Tibial nerve (tissue), 4 donors: Measurements from ENCODE around the gene CARMIL1. TPM values are rescaled to one million over a fixed set of nuclear protein-coding genes. Genes with fewer than 3 reads are reported as not detected.

Source experiments
- DNase-seq, 2 donors: peaks; one replicate each; pipeline ENCODE4 v3.0.0-alpha.2; 2019; ENCODE audit warnings: low spot score in 2 of 2
- H3K27ac ChIP-seq, 4 donors: fragments of 200-600 bp; sonication (generic) in 3 of 4; one replicate each; pipeline ENCODE4 v1.5.1; 2017 to 2019; ENCODE audit warnings: mild to moderate bottlenecking in 1 of 4
- H3K27me3 ChIP-seq, 2 donors: fragments of 200-600 bp; sonication (generic) in 1 of 2; one replicate each; pipeline versions ENCODE4 v1.5.1 to v1.6.0; 2017 to 2019
- H3K36me3 ChIP-seq, 3 donors: fragments of 200-600 bp; sonication (generic); one replicate each; pipeline ENCODE4 v1.5.1; 2018 to 2019
- H3K4me1 ChIP-seq, 4 donors: fragments of 200-600 bp; sonication (generic) in 3 of 4; one replicate each; pipeline ENCODE4 v1.5.1; 2017 to 2019
- H3K4me3 ChIP-seq, 4 donors: fragments of 200-600 bp; sonication (generic) in 3 of 4; one replicate each; pipeline ENCODE4 v1.5.1; 2017 to 2019; ENCODE audit warnings: mild to moderate bottlenecking in 1 of 4, moderate library complexity in 1 of 4
- H3K9me3 ChIP-seq, 4 donors: fragments of 200-600 bp; sonication (generic) in 3 of 4; one replicate each; pipeline ENCODE4 v1.5.1; 2017 to 2019
- EP300 ChIP-seq, 2 donors: sonication (generic); formaldehyde crosslinking; IDR thresholded peaks; one replicate each; pipeline ENCODE4 v1.6.1; 2017; ENCODE audit warnings: antibody characterized with exemption in 2 of 2, mild to moderate bottlenecking in 1 of 2
- POLR2A ChIP-seq, 2 donors: fragments of 450-650 bp; IDR thresholded peaks; one replicate each; pipeline ENCODE4 v1.6.1; 2017; ENCODE audit warnings: antibody characterized with exemption in 2 of 2, mild to moderate bottlenecking in 2 of 2, moderate library complexity in 2 of 2
- WGBS, 2 donors: methylation state at CpG; one replicate each; pipeline ENCODE4 v1.1.5; 2018; 5-methylcytosine and 5-hydroxymethylcytosine counted together
- total RNA-seq, 4 donors: library from RNA; depleted of rRNA; stranded (reverse); fragments of >200 nt; gene quantifications; one replicate each; pipeline ENCODE4 v1.1.0, GENCODE V29; 2016
- TF ChIP-seq, protein P1 (sequence below), 5 experiments: fragments of 200-600 bp in 3 of 5; fragments of 450-650 bp in 2 of 5; sonication (generic) in 3 of 5; IDR thresholded peaks; one replicate each; pipeline ENCODE4 v1.5.1; 2016 to 2019; ENCODE audit warnings: antibody characterized with exemption in 5 of 5, mild to moderate bottlenecking in 3 of 5, moderate library complexity in 2 of 5

The CARMIL1 gene
- total RNA-seq, 4 donors from 2014 or later, result 29.1 to 43.5 (median 34.1) TPM

GRCh38 chr6:25405442-25405841 lies 126.3 kb downstream of the CARMIL1 start:
- H3K9me3 ChIP-seq, result no peaks in the 10 kb centered on the region
- TF ChIP-seq, protein P1, sequence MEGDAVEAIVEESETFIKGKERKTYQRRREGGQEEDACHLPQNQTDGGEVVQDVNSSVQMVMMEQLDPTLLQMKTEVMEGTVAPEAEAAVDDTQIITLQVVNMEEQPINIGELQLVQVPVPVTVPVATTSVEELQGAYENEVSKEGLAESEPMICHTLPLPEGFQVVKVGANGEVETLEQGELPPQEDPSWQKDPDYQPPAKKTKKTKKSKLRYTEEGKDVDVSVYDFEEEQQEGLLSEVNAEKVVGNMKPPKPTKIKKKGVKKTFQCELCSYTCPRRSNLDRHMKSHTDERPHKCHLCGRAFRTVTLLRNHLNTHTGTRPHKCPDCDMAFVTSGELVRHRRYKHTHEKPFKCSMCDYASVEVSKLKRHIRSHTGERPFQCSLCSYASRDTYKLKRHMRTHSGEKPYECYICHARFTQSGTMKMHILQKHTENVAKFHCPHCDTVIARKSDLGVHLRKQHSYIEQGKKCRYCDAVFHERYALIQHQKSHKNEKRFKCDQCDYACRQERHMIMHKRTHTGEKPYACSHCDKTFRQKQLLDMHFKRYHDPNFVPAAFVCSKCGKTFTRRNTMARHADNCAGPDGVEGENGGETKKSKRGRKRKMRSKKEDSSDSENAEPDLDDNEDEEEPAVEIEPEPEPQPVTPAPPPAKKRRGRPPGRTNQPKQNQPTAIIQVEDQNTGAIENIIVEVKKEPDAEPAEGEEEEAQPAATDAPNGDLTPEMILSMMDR (IDR thresholded peaks at IDR 0.05), result no peak
- TF ChIP-seq POLR2A (IDR thresholded peaks at IDR 0.05) (no peak), EP300 (IDR thresholded peaks at IDR 0.05) (no peak)
- H3K4me1 ChIP-seq, result peaks cover 0 to 15% (median 5%) of the 10 kb centered on the region in 4 donors
- peak overlapping the region in 1 of 4 donors; percentile 38 for H3K27ac ChIP-seq
- no peaks in the 10 kb centered on the region for H3K36me3 ChIP-seq
- WGBS, 2 donors, result 42 to 57% methylated on average over 1 of the region's 1 CpG
- DNase-seq, result no peak
- H3K4me3 ChIP-seq, result no peak overlapping the region
- H3K27me3 ChIP-seq, result no peaks in the 10 kb centered on the region

- WGBS, 2 donors, result 68 to 71% methylated on average over 3 of the region's 3 CpGs
- TF ChIP-seq POLR2A (IDR thresholded peaks at IDR 0.05) (no peak), EP300 (IDR thresholded peaks at IDR 0.05) (no peak)
- TF ChIP-seq, protein P1 (IDR thresholded peaks at IDR 0.05), result no peak
- no peaks in the 10 kb centered on the region for H3K36me3 ChIP-seq
Observed at GRCh38 chr6:25407431-25407830, 128.3 kb downstream of the CARMIL1 start.

DNA sequence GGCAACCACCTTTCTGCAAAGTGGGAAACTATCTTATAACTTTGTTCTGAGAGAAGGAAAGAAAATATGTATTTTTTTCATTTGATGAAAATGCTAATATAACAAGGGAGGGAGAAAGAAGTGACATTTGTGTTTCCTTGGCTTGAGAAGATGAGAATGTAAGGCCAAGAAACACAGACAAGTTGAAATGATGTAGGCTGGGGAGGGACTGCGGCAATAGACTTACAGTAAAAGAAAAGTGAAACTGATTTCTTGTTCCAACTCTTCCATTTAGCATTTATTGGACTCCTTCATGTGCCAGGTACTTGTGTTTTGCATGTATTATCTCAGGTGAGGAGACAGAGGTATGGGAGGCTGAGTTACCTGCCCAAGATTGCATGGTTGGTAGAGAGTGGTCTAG lies 130.9 kb downstream of the CARMIL1 start:
- H3K36me3 ChIP-seq, result no peaks in the 10 kb centered on the region
- no peaks in the 10 kb centered on the region for H3K27me3 ChIP-seq
- no peak overlapping the region for H3K4me3 ChIP-seq
- TF ChIP-seq, protein P1 (IDR thresholded peaks at IDR 0.05), result no peak
- TF ChIP-seq POLR2A (IDR thresholded peaks at IDR 0.05) (no peak), EP300 (IDR thresholded peaks at IDR 0.05) (no peak)
- DNase-seq, result no peak
- 79% methylated on average over 1 of the region's 1 CpG for WGBS, 2 donors
- no peaks in the 10 kb centered on the region for H3K9me3 ChIP-seq
- H3K4me1 ChIP-seq, result peaks cover 0 to 37% (median 11%) of the 10 kb centered on the region in 4 donors
- peak overlapping the region in 1 of 4 donors; percentile 14 for H3K27ac ChIP-seq

More at GRCh38 chr6:25407431-25407830, 128.3 kb downstream of the CARMIL1 start:
- Histone ChIP-seq H3K4me3 (no peak overlapping the region), H3K4me1 (peaks cover 0 to 17% (median 5%) of the 10 kb centered on the region in 4 donors), H3K27ac (no peak overlapping the region), H3K27me3 (no peaks in the 10 kb centered on the region), H3K9me3 (no peaks in the 10 kb centered on the region)
- no peak for DNase-seq

GRCh38 chr6:25411316-25411950 lies 132.3 kb downstream of the CARMIL1 start:
- TF ChIP-seq EP300 (IDR thresholded peaks at IDR 0.05) (no peak), POLR2A (IDR thresholded peaks at IDR 0.05) (no peak)
- TF ChIP-seq, protein P1 (IDR thresholded peaks at IDR 0.05), result no peak
- Histone ChIP-seq H3K36me3 (no peaks in the 10 kb centered on the region), H3K4me1 (peaks cover 0 to 47% (median 6%) of the 10 kb centered on the region in 4 donors), H3K4me3 (no peak overlapping the region), H3K27me3 (no peaks in the 10 kb centered on the region), H3K9me3 (no peaks in the 10 kb centered on the region), H3K27ac (no peak overlapping the region)
- DNase-seq, result no peak
- WGBS, 2 donors, result 91 to 92% methylated on average over 7 of the region's 7 CpGs

DNA sequence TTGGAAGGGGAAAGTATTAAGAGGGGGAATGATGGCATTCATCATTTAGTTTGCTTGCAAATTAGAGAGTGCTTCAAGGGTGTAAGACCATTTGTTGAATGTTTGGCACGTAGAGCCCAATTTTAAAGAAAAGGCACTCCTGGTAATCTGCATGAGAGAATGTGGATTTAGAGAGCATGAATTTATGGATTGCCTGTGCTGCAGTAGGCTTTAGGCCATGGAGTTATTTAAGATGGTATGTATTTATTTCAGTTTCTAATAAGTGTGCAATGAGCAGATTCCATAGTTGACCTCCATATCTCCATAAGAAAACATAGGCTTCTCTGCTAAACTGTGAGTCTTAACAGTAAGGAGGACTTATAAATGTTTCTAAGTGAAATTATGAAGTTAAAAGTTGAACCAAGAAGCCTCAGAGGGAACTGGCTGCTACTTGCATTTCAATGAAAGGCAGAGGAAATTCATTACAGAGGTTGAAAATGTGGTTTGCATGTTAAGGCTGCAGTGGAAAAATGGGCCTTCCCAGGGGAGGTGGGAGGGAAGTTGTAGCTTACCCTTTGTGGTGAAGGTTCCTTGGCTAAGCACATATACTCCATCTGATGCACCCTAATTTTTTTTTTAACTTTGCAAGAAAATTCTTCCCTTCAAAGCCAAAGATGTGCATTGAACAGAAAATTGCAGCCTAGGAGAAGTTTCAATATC lies 134.2 kb downstream of the CARMIL1 start:
- H3K9me3 ChIP-seq, result no peaks in the 10 kb centered on the region
- no peak overlapping the region for H3K27ac ChIP-seq
- no peaks in the 10 kb centered on the region for H3K36me3 ChIP-seq
- no peak overlapping the region for H3K4me3 ChIP-seq
- no peak for DNase-seq
- H3K27me3 ChIP-seq, result no peaks in the 10 kb centered on the region
- H3K4me1 ChIP-seq, result peaks cover 0 to 60% (median 9%) of the 10 kb centered on the region in 4 donors
- TF ChIP-seq POLR2A (IDR thresholded peaks at IDR 0.05) (no peak), EP300 (IDR thresholded peaks at IDR 0.05) (no peak)
- TF ChIP-seq, protein P1 (IDR thresholded peaks at IDR 0.05), result no peak
- WGBS, 2 donors, result 48 to 61% methylated on average over 1 of the region's 1 CpG
